ENCODE measurements around the gene KMT2B.
"Not testable (repeated sequence)": the region's sequence is repeated elsewhere in the genome, so short reads cannot be mapped to it uniquely, and the experiment has no call there.

The KMT2B gene, protein sequence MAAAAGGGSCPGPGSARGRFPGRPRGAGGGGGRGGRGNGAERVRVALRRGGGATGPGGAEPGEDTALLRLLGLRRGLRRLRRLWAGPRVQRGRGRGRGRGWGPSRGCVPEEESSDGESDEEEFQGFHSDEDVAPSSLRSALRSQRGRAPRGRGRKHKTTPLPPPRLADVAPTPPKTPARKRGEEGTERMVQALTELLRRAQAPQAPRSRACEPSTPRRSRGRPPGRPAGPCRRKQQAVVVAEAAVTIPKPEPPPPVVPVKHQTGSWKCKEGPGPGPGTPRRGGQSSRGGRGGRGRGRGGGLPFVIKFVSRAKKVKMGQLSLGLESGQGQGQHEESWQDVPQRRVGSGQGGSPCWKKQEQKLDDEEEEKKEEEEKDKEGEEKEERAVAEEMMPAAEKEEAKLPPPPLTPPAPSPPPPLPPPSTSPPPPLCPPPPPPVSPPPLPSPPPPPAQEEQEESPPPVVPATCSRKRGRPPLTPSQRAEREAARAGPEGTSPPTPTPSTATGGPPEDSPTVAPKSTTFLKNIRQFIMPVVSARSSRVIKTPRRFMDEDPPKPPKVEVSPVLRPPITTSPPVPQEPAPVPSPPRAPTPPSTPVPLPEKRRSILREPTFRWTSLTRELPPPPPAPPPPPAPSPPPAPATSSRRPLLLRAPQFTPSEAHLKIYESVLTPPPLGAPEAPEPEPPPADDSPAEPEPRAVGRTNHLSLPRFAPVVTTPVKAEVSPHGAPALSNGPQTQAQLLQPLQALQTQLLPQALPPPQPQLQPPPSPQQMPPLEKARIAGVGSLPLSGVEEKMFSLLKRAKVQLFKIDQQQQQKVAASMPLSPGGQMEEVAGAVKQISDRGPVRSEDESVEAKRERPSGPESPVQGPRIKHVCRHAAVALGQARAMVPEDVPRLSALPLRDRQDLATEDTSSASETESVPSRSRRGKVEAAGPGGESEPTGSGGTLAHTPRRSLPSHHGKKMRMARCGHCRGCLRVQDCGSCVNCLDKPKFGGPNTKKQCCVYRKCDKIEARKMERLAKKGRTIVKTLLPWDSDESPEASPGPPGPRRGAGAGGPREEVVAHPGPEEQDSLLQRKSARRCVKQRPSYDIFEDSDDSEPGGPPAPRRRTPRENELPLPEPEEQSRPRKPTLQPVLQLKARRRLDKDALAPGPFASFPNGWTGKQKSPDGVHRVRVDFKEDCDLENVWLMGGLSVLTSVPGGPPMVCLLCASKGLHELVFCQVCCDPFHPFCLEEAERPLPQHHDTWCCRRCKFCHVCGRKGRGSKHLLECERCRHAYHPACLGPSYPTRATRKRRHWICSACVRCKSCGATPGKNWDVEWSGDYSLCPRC (N-terminal part only)

DNA sequence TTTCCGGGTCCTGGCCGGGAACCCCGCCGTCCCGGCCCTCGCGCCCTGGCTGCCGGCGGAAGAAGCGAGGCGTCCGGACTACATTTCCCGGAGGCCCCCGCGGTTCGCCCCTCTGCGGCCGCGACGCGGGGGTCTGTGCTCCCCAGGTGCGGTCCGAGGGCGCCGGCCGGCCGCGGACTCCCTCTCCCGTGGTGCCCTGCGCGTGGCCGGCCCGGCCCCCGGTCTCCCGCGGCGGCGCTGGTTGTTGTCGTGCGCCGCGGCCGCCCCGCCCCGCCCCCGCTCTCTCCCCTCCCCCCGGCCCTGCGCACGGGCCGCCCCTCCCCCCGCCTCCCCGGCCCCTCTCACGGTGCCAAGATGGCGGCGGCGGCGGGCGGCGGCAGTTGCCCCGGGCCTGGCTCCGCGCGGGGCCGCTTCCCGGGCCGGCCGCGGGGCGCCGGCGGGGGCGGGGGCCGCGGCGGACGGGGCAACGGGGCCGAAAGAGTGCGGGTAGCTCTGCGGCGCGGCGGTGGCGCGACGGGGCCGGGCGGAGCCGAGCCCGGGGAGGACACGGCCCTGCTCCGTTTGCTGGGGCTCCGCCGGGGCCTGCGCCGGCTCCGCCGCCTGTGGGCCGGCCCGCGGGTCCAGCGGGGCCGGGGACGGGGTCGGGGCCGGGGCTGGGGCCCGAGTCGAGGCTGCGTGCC, at the start of gene KMT2B:
Gene KMT2B (plus strand): TSS at position 339 of the 680 bp plus-strand sequence. CDS start 16 bp downstream, at position 355.
- peak within 1 kb of the TSS; percentile 95 for H3K4me3 ChIP-seq (ENCODE audit: low read depth, low read length)
- H3K27me3 ChIP-seq (ENCODE audit: control insufficient read depth, insufficient read depth, low read length): peaks cover 11% of the 10 kb centered on the region
- peaks cover 23% of the 10 kb centered on the region for H3K36me3 ChIP-seq (ENCODE audit: control insufficient read depth, insufficient read depth, low read length)
- H3K9ac ChIP-seq (ENCODE audit: low read depth, low read length): peak within 1 kb of the TSS; percentile 65
- no peaks in the 10 kb centered on the region for H3K4me1 ChIP-seq (ENCODE audit: control insufficient read depth, insufficient read depth, low read length)
- H3K9me3 ChIP-seq (ENCODE audit: control insufficient read depth, insufficient read depth, low read length): no peaks in the 10 kb centered on the region

DNA sequence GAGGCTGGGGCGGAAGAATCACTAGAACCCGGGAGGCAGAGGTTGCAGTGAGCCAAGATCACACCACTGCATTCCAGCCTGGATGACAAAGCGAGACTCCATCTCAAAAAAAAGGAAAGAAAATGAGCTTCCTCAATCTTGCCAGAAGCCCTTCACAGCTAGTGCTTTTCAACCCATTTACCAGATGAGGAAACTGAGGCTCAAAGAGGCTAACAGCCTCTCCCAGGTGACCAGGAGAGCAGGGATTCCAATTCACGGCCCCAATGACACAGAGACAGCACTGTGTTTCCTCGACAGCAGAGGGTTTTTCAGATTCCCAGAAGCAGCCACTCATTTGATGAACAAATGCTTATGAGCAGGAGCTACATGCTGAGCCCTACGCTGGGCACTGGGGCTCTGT, 48.2 kb upstream of the KMT2B start:
- Histone ChIP-seq H3K27me3 (ENCODE audit: control insufficient read depth, insufficient read depth, low read length) (peaks cover 13% of the 10 kb centered on the region), H3K4me3 (ENCODE audit: low read depth, low read length) (no peak overlapping the region), H3K36me3 (ENCODE audit: control insufficient read depth, insufficient read depth, low read length) (no peaks in the 10 kb centered on the region), H3K9ac (ENCODE audit: low read depth, low read length) (no peak overlapping the region), H3K9me3 (ENCODE audit: control insufficient read depth, insufficient read depth, low read length) (no peaks in the 10 kb centered on the region), H3K4me1 (ENCODE audit: control insufficient read depth, insufficient read depth, low read length) (no peaks in the 10 kb centered on the region)

DNA sequence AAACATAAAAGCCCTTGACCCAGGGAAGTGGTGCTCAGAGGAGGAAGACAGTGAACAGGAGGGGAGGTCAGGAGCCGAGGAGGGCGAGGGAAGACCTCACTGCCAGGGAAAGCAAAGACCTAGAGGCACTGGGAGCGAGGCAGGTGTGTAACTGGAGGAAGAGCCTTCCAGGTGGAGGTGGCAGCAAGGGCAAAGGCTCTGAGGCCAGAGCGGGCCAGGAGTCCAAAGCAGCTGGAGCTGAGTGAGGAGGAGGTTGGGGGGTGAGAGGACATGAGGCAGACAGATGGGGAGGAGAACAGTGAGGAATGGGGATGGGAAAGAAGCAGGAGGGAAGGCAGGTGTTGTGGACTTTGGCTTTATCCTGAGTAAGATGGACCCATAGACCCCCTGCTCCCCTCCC, 47.8 kb upstream of the KMT2B start:
- Histone ChIP-seq H3K9ac (ENCODE audit: low read depth, low read length) (no peak overlapping the region), H3K4me1 (ENCODE audit: control insufficient read depth, insufficient read depth, low read length) (no peaks in the 10 kb centered on the region), H3K27me3 (ENCODE audit: control insufficient read depth, insufficient read depth, low read length) (peaks cover 13% of the 10 kb centered on the region), H3K9me3 (ENCODE audit: control insufficient read depth, insufficient read depth, low read length) (no peaks in the 10 kb centered on the region), H3K36me3 (ENCODE audit: control insufficient read depth, insufficient read depth, low read length) (no peaks in the 10 kb centered on the region), H3K4me3 (ENCODE audit: low read depth, low read length) (no peak overlapping the region)

DNA sequence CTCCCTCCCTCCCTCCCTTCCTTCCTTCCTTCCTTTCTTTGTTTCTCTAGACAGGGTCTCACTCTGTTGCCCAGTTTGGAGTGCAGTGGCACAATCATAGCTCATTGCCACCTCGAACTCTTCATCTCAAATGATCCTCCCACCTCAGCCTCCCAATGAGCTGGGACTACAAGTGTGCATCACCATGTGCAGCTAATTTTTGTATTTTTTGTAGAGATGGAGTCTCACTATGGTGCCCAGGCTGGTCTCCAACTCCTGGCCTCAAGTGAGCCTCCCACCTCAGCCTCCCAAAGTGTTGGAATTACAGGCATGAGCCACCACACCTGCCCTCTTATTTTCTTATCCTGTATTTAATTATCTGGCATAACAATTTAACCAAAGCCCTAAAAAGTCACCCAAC, 47.1 kb upstream of the KMT2B start:
- Histone ChIP-seq H3K27me3 (ENCODE audit: control insufficient read depth, insufficient read depth, low read length) (peaks cover 13% of the 10 kb centered on the region), H3K4me1 (ENCODE audit: control insufficient read depth, insufficient read depth, low read length) (no peaks in the 10 kb centered on the region), H3K9me3 (ENCODE audit: control insufficient read depth, insufficient read depth, low read length) (no peaks in the 10 kb centered on the region), H3K36me3 (ENCODE audit: control insufficient read depth, insufficient read depth, low read length) (no peaks in the 10 kb centered on the region), H3K9ac (ENCODE audit: low read depth, low read length) (no peak overlapping the region), H3K4me3 (ENCODE audit: low read depth, low read length) (no peak overlapping the region)

DNA sequence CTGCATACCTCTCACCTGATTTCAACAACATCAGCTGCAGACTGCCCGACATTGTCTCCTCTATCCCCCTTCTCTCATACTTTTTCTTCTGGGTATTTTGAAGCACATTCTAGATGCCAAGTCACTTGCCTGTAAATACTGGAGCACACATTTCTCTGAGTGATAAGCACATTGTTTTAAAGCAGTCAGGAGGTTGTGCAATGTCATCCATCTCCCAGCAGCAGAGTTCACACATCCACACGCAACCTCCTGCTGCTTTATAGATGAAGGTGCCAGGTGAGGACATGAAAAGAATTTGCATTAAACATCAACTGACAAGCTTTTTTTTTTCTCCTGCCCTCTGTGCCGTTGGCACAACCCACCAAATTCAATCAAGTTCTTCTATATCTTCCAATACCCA, 46.0 kb upstream of the KMT2B start:
- no peaks in the 10 kb centered on the region for H3K9me3 ChIP-seq (ENCODE audit: control insufficient read depth, insufficient read depth, low read length)
- H3K36me3 ChIP-seq (ENCODE audit: control insufficient read depth, insufficient read depth, low read length): no peaks in the 10 kb centered on the region
- H3K4me1 ChIP-seq (ENCODE audit: control insufficient read depth, insufficient read depth, low read length): no peaks in the 10 kb centered on the region
- no peak overlapping the region for H3K9ac ChIP-seq (ENCODE audit: low read depth, low read length)
- no peak overlapping the region for H3K4me3 ChIP-seq (ENCODE audit: low read depth, low read length)
- peaks cover 13% of the 10 kb centered on the region for H3K27me3 ChIP-seq (ENCODE audit: control insufficient read depth, insufficient read depth, low read length)

DNA sequence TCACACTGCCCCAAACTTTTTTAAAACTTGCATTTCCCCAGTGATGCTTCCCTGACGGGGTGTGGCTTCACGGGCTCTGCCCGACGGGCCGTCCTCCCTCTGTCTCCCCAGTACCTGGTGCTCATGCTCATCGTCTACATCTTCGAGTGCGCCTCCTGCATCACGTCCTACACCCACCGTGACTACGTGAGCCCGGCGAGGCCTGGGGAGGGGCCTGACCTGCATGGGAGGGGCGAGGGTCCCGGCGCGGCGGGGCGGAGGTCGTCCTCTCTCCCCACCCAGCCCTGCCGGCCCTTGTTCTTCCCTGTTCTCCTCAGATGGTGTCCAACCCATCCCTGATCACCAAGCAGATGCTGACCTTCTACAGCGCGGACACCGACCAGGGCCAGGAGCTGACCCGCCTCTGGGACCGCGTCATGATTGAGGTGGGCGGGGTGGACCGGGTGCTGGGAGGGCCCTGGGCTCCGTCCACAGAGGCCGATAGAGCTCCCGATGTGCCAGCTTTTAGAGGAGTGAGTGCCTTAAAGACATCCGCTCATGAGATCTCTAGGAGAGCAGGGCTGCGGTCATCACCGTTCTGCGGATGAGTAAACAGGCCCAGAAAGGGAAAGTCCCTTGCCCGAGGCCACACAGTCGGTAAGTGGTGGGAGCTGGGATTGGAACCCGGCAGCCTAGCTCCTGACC, 44.5 kb upstream of the KMT2B start:
- Histone ChIP-seq H3K9ac (ENCODE audit: low read depth, low read length) (no peak overlapping the region), H3K4me3 (ENCODE audit: low read depth, low read length) (peak overlapping the region; percentile 74), H3K4me1 (ENCODE audit: control insufficient read depth, insufficient read depth, low read length) (no peaks in the 10 kb centered on the region), H3K9me3 (ENCODE audit: control insufficient read depth, insufficient read depth, low read length) (no peaks in the 10 kb centered on the region), H3K36me3 (ENCODE audit: control insufficient read depth, insufficient read depth, low read length) (no peaks in the 10 kb centered on the region), H3K27me3 (ENCODE audit: control insufficient read depth, insufficient read depth, low read length) (peaks cover 13% of the 10 kb centered on the region)

DNA sequence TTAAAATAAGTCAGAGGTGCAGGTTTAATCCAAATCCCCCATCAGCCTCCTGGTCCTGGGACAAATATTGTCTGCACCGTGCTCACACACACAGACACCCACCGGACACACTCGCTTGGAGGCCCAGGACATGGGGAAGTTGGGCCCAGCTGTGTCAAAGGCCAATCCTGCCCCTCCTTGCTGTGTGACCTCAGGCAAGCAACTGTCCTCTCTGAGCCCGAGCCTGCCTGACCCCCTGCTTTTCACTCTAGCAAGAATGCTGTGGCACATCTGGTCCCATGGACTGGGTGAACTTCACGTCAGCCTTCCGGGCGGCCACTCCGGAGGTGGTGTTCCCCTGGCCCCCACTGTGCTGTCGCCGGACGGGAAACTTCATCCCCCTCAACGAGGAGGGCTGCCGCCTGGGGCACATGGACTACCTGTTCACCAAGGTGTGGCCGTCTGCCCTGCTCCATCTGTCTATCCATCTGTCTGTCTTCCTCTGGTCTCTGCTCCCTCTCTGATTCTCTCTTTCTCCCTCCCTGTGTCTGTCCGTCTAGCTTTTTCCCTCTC, 42.1 kb upstream of the KMT2B start:
- Histone ChIP-seq H3K4me3 (ENCODE audit: low read depth, low read length) (no peak overlapping the region), H3K9me3 (ENCODE audit: control insufficient read depth, insufficient read depth, low read length) (no peaks in the 10 kb centered on the region), H3K4me1 (ENCODE audit: control insufficient read depth, insufficient read depth, low read length) (no peaks in the 10 kb centered on the region), H3K36me3 (ENCODE audit: control insufficient read depth, insufficient read depth, low read length) (no peaks in the 10 kb centered on the region), H3K27me3 (ENCODE audit: control insufficient read depth, insufficient read depth, low read length) (peaks cover 4% of the 10 kb centered on the region), H3K9ac (ENCODE audit: low read depth, low read length) (no peak overlapping the region)

DNA sequence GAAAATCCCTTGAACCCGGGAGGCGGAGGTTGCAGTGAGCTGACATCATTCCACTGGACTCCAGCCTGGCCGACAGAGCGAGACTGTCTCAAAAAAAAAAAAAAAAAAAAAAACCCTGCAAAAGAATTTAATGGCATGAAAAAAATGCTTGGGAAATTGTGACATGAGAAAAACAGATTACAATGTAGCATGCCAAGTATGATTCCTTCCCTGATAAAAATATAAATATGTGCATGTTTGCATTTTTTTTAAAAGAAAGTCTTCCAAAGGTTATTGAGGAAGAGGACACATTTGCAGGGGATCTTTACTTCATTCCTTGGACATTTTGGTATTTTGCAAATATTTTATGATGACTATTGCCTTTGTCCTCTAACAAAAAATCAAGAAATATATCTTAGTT, 28.0 kb upstream of the KMT2B start:
- Histone ChIP-seq H3K4me1 (ENCODE audit: control insufficient read depth, insufficient read depth, low read length) (no peaks in the 10 kb centered on the region), H3K36me3 (ENCODE audit: control insufficient read depth, insufficient read depth, low read length) (no peaks in the 10 kb centered on the region), H3K9ac (ENCODE audit: low read depth, low read length) (no peak overlapping the region), H3K27me3 (ENCODE audit: control insufficient read depth, insufficient read depth, low read length) (no peaks in the 10 kb centered on the region), H3K4me3 (ENCODE audit: low read depth, low read length) (no peak overlapping the region), H3K9me3 (ENCODE audit: control insufficient read depth, insufficient read depth, low read length) (no peaks in the 10 kb centered on the region)

DNA sequence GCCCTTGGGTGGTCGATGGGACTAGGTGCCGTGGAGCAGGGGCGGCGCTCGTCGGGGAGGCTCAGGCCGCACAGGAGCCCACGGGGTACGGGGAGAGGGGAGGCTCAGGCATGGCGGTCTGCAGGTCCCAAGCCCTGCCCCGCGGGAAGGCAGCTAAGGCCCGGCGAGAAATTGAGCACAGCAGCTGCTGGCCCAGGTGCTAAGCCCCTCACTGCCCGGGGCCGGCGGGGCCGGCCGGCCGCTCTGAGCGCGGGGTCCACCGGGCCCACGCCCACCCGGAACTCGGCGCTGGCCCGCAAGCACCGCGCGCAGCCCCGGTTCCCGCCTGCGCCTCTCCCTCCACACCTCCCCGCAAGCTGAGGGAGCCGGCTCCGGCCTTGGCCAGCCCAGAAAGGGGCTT, 26.7 kb upstream of the KMT2B start:
- not testable (repeated sequence) for H3K36me3 ChIP-seq (ENCODE audit: control insufficient read depth, insufficient read depth, low read length); H3K27me3 ChIP-seq (ENCODE audit: control insufficient read depth, insufficient read depth, low read length); H3K4me3 ChIP-seq (ENCODE audit: low read depth, low read length)

DNA sequence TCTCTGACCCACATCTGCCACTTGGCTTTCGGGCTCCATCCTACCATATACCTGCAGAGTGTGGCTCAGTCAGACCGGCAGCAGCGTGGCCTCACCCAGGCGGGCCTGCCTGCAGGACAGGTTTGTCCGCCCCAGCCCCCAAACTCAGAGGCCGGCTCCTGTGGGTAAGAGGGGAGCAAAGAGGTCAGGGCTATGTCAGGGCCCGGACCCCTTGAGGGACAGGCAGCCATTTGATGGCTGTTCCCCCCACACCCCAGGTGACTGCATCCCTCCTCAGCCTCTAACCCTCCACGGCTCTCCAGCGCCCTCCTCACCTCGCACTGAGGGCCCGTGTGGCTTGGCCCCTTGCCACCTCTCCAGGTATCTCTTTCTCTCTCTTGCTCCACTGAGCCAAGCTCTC, 25.8 kb upstream of the KMT2B start:
- no peaks in the 10 kb centered on the region for H3K36me3 ChIP-seq (ENCODE audit: control insufficient read depth, insufficient read depth, low read length)
- H3K9ac ChIP-seq (ENCODE audit: low read depth, low read length): no peak overlapping the region
- no peak overlapping the region for H3K4me3 ChIP-seq (ENCODE audit: low read depth, low read length)
- H3K27me3 ChIP-seq (ENCODE audit: control insufficient read depth, insufficient read depth, low read length): no peaks in the 10 kb centered on the region
- no peaks in the 10 kb centered on the region for H3K4me1 ChIP-seq (ENCODE audit: control insufficient read depth, insufficient read depth, low read length)
- no peaks in the 10 kb centered on the region for H3K9me3 ChIP-seq (ENCODE audit: control insufficient read depth, insufficient read depth, low read length)

More for the DNA sequence above, 26.7 kb upstream of the KMT2B start:
- H3K9ac ChIP-seq (ENCODE audit: low read depth, low read length); H3K4me1 ChIP-seq (ENCODE audit: control insufficient read depth, insufficient read depth, low read length); H3K9me3 ChIP-seq (ENCODE audit: control insufficient read depth, insufficient read depth, low read length): not testable (repeated sequence)

Data from iPS-15b (cell line).